IMR-90 (cell line): Measurements from ENCODE around the gene RYR2. TPM values are rescaled to one million over a fixed set of nuclear protein-coding genes. Genes with fewer than 3 reads are reported as not detected.

ENCODE experiments used
- ATAC-seq: fragments of 200-7000 bp; cut with Tn5 transposase; 2 replicates; pipeline ENCODE4 v1.9.1; 2020; ENCODE audit warnings: low read depth, mild to moderate bottlenecking, moderate library complexity
- BruUV-seq: library from RNA; stranded (reverse); fragments of 400-500 nt; replicated peaks from 2 replicates; lab custom pipeline; 2021; lab: Mats Ljungman, UMichigan
- CTCF ChIA-PET: fragments of 300-600 bp; formaldehyde crosslinking; extraction: SDS; loops from one replicate; lab custom pipeline; 2021; ENCODE audit warnings: antibody characterized with exemption; lab: Yijun Ruan, JAX
- POLR2A ChIA-PET: fragments of 300-600 bp; sonication (Branson Sonifier 250); formaldehyde crosslinking; loops from one replicate; lab custom pipeline; 2022; ENCODE audit warnings: antibody characterized with exemption; ENCODE audit not compliant: unreplicated experiment; lab: Charles Lee
- DNase-seq: peaks from one replicate; pipeline ENCODE4 v3.0.0; 2013
- H2AFZ ChIP-seq: replicated peaks from 2 replicates; pipeline ENCODE3; 2013; ENCODE audit warnings: low read length, mild to moderate bottlenecking; ENCODE audit not compliant: poor library complexity
- H2AK5ac ChIP-seq: 2 replicates; pipeline ENCODE4 v1.6.1; 2013; ENCODE audit warnings: low read depth, low read length, inconsistent platforms
- H2AK9ac ChIP-seq: replicated peaks from 2 replicates; pipeline ENCODE3; 2013; ENCODE audit warnings: mild to moderate bottlenecking, low read depth, low read length, moderate library complexity; ENCODE audit not compliant: poor library complexity
- H2BK120ac ChIP-seq: 2 replicates; pipeline ENCODE4 v1.6.1; 2013; ENCODE audit warnings: low read depth, low read length, inconsistent platforms
- H2BK15ac ChIP-seq: 3 replicates; pipeline ENCODE4 v1.6.1; 2013; ENCODE audit warnings: low read depth, low read length, inconsistent platforms
- H2BK20ac ChIP-seq: 2 replicates; pipeline ENCODE4 v1.6.1; 2013; ENCODE audit warnings: low read depth, mild to moderate bottlenecking, inconsistent platforms, low read length, moderate library complexity
- H2BK5ac ChIP-seq: 2 replicates; pipeline ENCODE4 v1.6.1; 2013; ENCODE audit warnings: mild to moderate bottlenecking, low read depth, low read length, inconsistent platforms; ENCODE audit not compliant: poor library complexity, severe bottlenecking
- H3K14ac ChIP-seq: replicated peaks from 2 replicates; pipeline ENCODE4 v1.6.1; 2013; ENCODE audit warnings: low read depth, low read length, inconsistent platforms
- H3K18ac ChIP-seq: 2 replicates; pipeline ENCODE4 v1.6.1; 2013; ENCODE audit warnings: low read depth, low read length, control low read depth
- H3K23ac ChIP-seq: 2 replicates; pipeline ENCODE4 v1.6.1; 2013; ENCODE audit warnings: low read depth, low read length, inconsistent platforms
- H3K27ac ChIP-seq: 2 replicates; pipeline ENCODE4 v1.5.1; 2013; ENCODE audit warnings: mild to moderate bottlenecking, control low read depth, low read length; ENCODE audit not compliant: insufficient read depth
- H3K27me3 ChIP-seq: 2 replicates; pipeline ENCODE4 v1.6.1; 2013; ENCODE audit warnings: low read length; ENCODE audit not compliant: control insufficient read depth, insufficient read depth
- H3K36me3 ChIP-seq: 2 replicates; pipeline ENCODE4 v1.6.1; 2013; ENCODE audit warnings: low read length, mixed read lengths; ENCODE audit not compliant: control insufficient read depth, insufficient read depth
- H3K4ac ChIP-seq: 2 replicates; pipeline ENCODE4 v1.6.1; 2013; ENCODE audit warnings: low read depth, low read length, inconsistent platforms
- H3K4me1 ChIP-seq: 2 replicates; pipeline ENCODE4 v1.6.1; 2013; ENCODE audit warnings: low read length, mixed read lengths; ENCODE audit not compliant: control insufficient read depth, insufficient read depth
- H3K4me2 ChIP-seq: 2 replicates; pipeline ENCODE4 v1.6.1; 2013; ENCODE audit warnings: low read depth, mild to moderate bottlenecking, control low read depth, low read length, moderate library complexity
- H3K4me3 ChIP-seq: 2 replicates; pipeline ENCODE4 v1.5.1; 2013; ENCODE audit warnings: low read depth, mild to moderate bottlenecking, control low read depth, low read length, moderate library complexity; ENCODE audit not compliant: insufficient read depth
- H3K56ac ChIP-seq: 2 replicates; pipeline ENCODE4 v1.6.1; 2013; ENCODE audit warnings: low read length, inconsistent platforms; ENCODE audit not compliant: insufficient read depth; ENCODE audit errors: extremely low read depth
- H3K79me1 ChIP-seq, 2 experiments: 2 replicates each; pipeline ENCODE4 v1.6.1; 2013; ENCODE audit warnings: low read length in 2 of 2, inconsistent platforms in 1 of 2, low read depth in 1 of 2
- H3K9ac ChIP-seq: 2 replicates; pipeline ENCODE4 v1.6.1; 2013; ENCODE audit warnings: low read depth, low read length, control low read depth
- H3K9me1 ChIP-seq: 2 replicates; pipeline ENCODE4 v1.6.1; 2013; ENCODE audit warnings: low read length, inconsistent platforms; ENCODE audit not compliant: insufficient read depth
- H3K9me3 ChIP-seq: 2 replicates; pipeline ENCODE4 v1.6.1; 2013; ENCODE audit warnings: low read length; ENCODE audit not compliant: control insufficient read depth, insufficient read depth
- H4K20me1 ChIP-seq: 2 replicates; pipeline ENCODE4 v1.6.1; 2013; ENCODE audit warnings: low read length, inconsistent platforms; ENCODE audit not compliant: insufficient read depth
- H4K5ac ChIP-seq: 2 replicates; pipeline ENCODE4 v1.6.1; 2013; ENCODE audit warnings: mild to moderate bottlenecking, low read depth, low read length, control low read depth
- H4K8ac ChIP-seq, 2 experiments: 2 replicates each; pipeline ENCODE4 v1.6.1; 2013; ENCODE audit warnings: low read depth in 2 of 2, low read length in 2 of 2, control low read depth in 1 of 2, inconsistent platforms in 1 of 2
- H4K91ac ChIP-seq: 2 replicates; pipeline ENCODE4 v1.6.1; 2013; ENCODE audit warnings: low read depth, low read length, inconsistent platforms; ENCODE audit not compliant: insufficient read depth
- BHLHE40 ChIP-seq: fragments of 150-350 bp; IDR thresholded peaks from 2 replicates; pipeline ENCODE4 v1.6.1; 2016; ENCODE audit warnings: mild to moderate bottlenecking, low read depth, low read length
- CEBPB ChIP-seq: IDR thresholded peaks from 2 replicates; pipeline ENCODE4 v1.6.1; 2012; ENCODE audit warnings: low read depth, low read length, improper control_type of control experiment
- CHD1 ChIP-seq: IDR thresholded peaks from 2 replicates; pipeline ENCODE4 v1.6.1; 2012; ENCODE audit warnings: low read depth, low read length, improper control_type of control experiment
- CTCF ChIP-seq: conservative IDR thresholded peaks from 2 replicates; pipeline ENCODE4 v1.5.1; 2012; ENCODE audit warnings: mild to moderate bottlenecking, low read depth, low read length, improper control_type of control experiment
- FOS ChIP-seq: fragments of 150-350 bp; IDR thresholded peaks from 2 replicates; pipeline ENCODE4 v1.6.1; 2016; ENCODE audit warnings: low read depth, low read length
- MAFK ChIP-seq: IDR thresholded peaks from 2 replicates; pipeline ENCODE4 v1.6.1; 2012; ENCODE audit warnings: low read depth, low read length, improper control_type of control experiment
- MAZ ChIP-seq: IDR thresholded peaks from 2 replicates; pipeline ENCODE4 v1.6.1; 2012; ENCODE audit warnings: low read depth, mild to moderate bottlenecking, low read length, improper control_type of control experiment, moderate library complexity, borderline replicate concordance
- MXI1 ChIP-seq: IDR thresholded peaks from 2 replicates; pipeline ENCODE4 v1.6.1; 2012; ENCODE audit warnings: low read depth, mild to moderate bottlenecking, low read length, moderate library complexity, borderline replicate concordance
- NFE2L2 ChIP-seq: fragments of 150-350 bp; IDR thresholded peaks from 2 replicates; pipeline ENCODE4 v1.6.1; 2016; ENCODE audit warnings: low read depth, mild to moderate bottlenecking, low read length
- RFX5 ChIP-seq: IDR thresholded peaks from 2 replicates; pipeline ENCODE4 v1.8.0; 2012; ENCODE audit warnings: low read depth, mild to moderate bottlenecking, low read length, moderate library complexity
- SMC3 ChIP-seq: fragments of 150-350 bp; IDR thresholded peaks from 2 replicates; pipeline ENCODE4 v1.6.1; 2016; ENCODE audit warnings: low read depth, mild to moderate bottlenecking, antibody characterized with exemption, low read length, moderate library complexity
- USF2 ChIP-seq: fragments of 150-350 bp; IDR thresholded peaks from 2 replicates; pipeline ENCODE4 v1.6.1; 2017; ENCODE audit warnings: mild to moderate bottlenecking, antibody characterized with exemption, low read length, low read depth
- WGBS, 2 experiments: methylation state at CpG; one replicate each; pipeline versions ENCODE4 v1.1.5 to v1.1.7; 2013; ENCODE audit warnings: missing lambda C conversion rate in 2 of 2; ENCODE audit not compliant: insufficient read length in 1 of 2; ENCODE audit errors: extremely low coverage in 2 of 2; 5-methylcytosine and 5-hydroxymethylcytosine counted together
- dilution Hi-C: fragments of 300-500 bp; cut with HindIII; formaldehyde crosslinking; loops from one replicate; pipeline ENCODE4 v1.14.3; 2018; ENCODE audit warnings: low sequenced_read_pairs; ENCODE audit not compliant: unreplicated experiment
- in situ Hi-C: fragments of 300-500 bp; cut with MboI; formaldehyde crosslinking; loops from 3 replicates; pipeline ENCODE4 v1.14.3; 2019; ENCODE audit warnings: low sequenced_read_pairs, inconsistent platforms, mixed read lengths
- intact Hi-C: fragments of 100-400 bp; cut with micrococcal nuclease; formaldehyde crosslinking; loops from 2 replicates; pipeline ENCODE4 v1.10.0; 2022
- polyA plus RNA-seq, 3 experiments: library from polyadenylated mRNA; depleted of rRNA; stranded (reverse); fragments of >200 nt; gene quantifications; 2 replicates each; pipeline ENCODE4 v1.2.3, GENCODE V29; 2012; ENCODE audit warnings: low replicate concordance in 1 of 3
- total RNA-seq: library from RNA; depleted of rRNA; stranded (reverse); fragments of >200 nt; gene quantifications from 2 replicates; pipeline ENCODE4 v1.2.3, GENCODE V29; 2012
- TF ChIP-seq, protein P1 (sequence below): fragments of 150-350 bp; IDR thresholded peaks from 2 replicates; pipeline ENCODE4 v1.6.1; 2016; ENCODE audit warnings: low read depth, mild to moderate bottlenecking, low read length, moderate library complexity, borderline replicate concordance

RYR2 gene
- total and polyA plus RNA-seq, 2 of the 4 experiments (the other 2 are of a cell fraction), result not detected

GRCh38 chr1:237634922-237635321 lies 592.9 kb downstream of the RYR2 start:
- no peak overlapping the region for H3K27ac ChIP-seq
- in situ Hi-C loops, result no loop called here
- WGBS, 2 experiments, result no CpG with 5 or more reads among the region's 5 CpGs

More at GRCh38 chr1:237634922-237635321, 592.9 kb downstream of the RYR2 start:
- dilution Hi-C loops, result no loop called here
- no peak overlapping the region for H2BK5ac ChIP-seq
- ATAC-seq (no peak), DNase-seq (no peak)
- H2BK15ac ChIP-seq, result no peak overlapping the region
- no peak overlapping the region for H3K56ac ChIP-seq
- intact Hi-C loops, result no loop called here
- H2AK5ac ChIP-seq, result no peak overlapping the region
- ChIA-PET POLR2A (no interaction called here), CTCF (no interaction called here)
- no peak overlapping the region for H3K4ac ChIP-seq
- no peak overlapping the region for H2AK9ac ChIP-seq
- no peaks in the 10 kb centered on the region for H4K20me1 ChIP-seq
- no peak overlapping the region for H3K4me2 ChIP-seq
- H3K23ac ChIP-seq, result no peak overlapping the region
- H3K9me3 ChIP-seq, result peaks cover 5% of the 10 kb centered on the region
- H3K4me3 ChIP-seq, result no peak overlapping the region
- H2AFZ ChIP-seq, result no peak overlapping the region
- no peak overlapping the region for H2BK120ac ChIP-seq
- no peaks in the 10 kb centered on the region for H3K27me3 ChIP-seq
- H4K5ac ChIP-seq, result no peak overlapping the region
- H2BK20ac ChIP-seq, result no peak overlapping the region
- no peak overlapping the region for H3K14ac ChIP-seq
- BruUV-seq, result no TSS peak
- no peaks in the 10 kb centered on the region for H3K9me1 ChIP-seq
- H3K79me1 ChIP-seq, result no peaks in the 10 kb centered on the region
- no peak overlapping the region for H3K9ac ChIP-seq
- no peaks in the 10 kb centered on the region for H3K4me1 ChIP-seq
- no peak overlapping the region for H4K91ac ChIP-seq
- TF ChIP-seq SMC3 (no peak), NFE2L2 (no peak), MXI1 (no peak), BHLHE40 (no peak), FOS (no peak), USF2 (no peak), CEBPB (no peak), CHD1 (no peak), MAZ (no peak), CTCF (no peak), RFX5 (no peak), MAFK (no peak)
- TF ChIP-seq, protein P1, sequence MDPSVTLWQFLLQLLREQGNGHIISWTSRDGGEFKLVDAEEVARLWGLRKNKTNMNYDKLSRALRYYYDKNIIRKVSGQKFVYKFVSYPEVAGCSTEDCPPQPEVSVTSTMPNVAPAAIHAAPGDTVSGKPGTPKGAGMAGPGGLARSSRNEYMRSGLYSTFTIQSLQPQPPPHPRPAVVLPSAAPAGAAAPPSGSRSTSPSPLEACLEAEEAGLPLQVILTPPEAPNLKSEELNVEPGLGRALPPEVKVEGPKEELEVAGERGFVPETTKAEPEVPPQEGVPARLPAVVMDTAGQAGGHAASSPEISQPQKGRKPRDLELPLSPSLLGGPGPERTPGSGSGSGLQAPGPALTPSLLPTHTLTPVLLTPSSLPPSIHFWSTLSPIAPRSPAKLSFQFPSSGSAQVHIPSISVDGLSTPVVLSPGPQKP, result no peak
- no peak overlapping the region for H3K18ac ChIP-seq
- H4K8ac ChIP-seq, result no peak overlapping the region
- H3K36me3 ChIP-seq, result no peaks in the 10 kb centered on the region
